ENCODE results near the gene GPHA2.

Gene GPHA2

GRCh38 chr11:64909653-64910343, 25.9 kb downstream of the GPHA2 start:
- no peak for DNase-seq

DNA sequence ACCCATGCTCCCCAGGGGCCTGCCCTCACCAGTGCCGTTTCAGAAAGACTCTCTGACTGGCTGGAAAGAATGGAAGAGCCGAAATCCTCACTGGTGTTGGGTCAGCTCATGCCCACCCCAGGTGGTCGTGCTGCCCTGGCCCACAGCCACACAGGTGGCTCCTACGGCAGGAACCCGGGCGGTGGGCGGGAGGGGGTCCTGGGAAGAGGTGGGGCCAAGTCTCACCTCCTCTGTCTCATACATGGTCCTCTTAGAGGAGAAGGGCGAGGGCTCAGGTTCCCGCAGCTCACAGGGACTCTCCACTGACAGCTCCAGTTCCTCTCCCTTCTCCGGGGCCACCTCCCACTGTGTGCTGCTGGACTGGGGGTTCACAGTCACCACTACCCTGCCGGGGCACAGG, 26.9 kb downstream of the GPHA2 start:
- DNase-seq: no peak

DNA sequence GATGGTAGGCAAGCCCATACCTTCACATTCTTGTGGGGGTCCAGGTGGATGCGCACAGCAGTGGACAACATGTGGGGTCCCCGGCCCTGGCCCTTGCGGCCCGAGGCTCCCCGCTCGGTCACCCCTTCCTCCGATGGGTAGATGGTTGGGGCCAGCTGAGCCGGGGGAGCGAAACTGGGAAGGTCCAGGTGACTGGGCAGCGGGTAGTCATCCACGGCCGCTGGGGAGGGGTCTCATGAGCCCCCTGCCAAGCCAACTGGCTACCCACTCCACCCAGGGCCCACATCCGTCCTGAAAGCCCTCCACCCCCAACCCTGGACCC, 29.4 kb downstream of the GPHA2 start:
- no peak for DNase-seq

GRCh38 chr11:64905516-64906313, 30.0 kb downstream of the GPHA2 start:
- no peak for DNase-seq

DNA sequence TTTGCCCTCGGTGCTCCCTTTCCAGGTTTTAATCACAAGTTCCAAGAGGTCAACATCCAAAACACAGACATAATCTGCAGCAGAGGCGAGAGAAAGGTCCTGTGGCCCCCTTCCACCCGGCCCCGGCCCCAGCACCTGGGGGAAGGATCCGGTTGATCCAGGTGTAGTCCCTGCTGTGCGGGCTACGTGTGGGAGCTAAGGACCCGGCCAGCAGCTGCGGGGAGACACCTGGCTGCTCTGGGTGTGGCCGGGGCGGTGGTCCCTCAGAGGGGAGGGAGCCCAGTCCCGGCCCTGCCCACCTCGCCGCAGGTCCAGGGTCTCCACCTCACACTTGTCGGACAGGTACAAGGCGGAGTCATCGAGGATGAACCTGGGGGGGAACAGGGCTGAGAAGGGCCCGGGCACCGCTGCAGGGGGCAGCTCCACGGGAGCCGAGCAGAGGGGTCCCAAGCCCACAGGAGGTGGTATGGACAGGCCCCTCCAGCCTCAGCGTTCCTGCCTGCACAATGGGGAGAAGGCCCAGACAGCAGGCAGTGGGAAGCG, 32.3 kb downstream of the GPHA2 start:
- DNase-seq: no peak

DNA sequence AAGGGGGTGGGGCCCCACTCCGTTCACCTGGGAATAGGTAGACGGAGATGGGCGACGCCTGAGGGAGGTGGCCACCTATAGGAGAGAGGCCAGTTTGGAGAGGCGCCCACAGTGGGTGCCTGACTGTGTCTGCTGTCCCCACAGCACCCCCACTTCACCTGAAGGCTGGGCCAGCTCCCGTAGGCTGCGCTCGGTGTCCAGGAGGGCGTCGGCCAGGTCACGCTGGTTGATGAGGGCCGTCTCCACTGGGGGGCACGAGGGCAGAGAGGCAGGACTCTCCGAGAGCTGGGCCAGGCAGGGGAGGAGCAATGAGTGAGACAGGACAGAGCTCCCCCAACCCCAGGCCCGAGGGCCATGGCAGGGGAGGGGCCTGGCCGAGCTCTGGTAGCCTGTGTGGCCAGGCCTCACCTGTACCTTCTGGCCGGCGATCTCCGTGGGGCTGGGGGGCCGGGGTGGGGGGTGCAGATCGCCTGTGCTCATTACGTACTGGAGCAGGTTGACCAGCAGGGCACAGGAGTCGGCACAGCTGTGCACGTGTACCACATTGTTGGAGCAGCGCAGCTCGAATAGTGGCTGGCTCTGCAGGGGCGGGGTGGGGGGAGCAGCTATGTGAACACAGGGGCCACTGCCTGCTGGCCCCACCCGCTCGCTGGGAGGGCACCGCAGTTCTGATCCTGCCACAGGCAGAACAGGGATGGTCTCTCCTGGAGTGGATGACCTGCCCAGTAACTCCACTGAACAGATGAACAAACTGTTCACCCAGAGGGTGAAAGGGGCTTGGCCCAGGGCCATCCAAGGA, 33.4 kb downstream of the GPHA2 start:
- DNase-seq: no peak

DNA sequence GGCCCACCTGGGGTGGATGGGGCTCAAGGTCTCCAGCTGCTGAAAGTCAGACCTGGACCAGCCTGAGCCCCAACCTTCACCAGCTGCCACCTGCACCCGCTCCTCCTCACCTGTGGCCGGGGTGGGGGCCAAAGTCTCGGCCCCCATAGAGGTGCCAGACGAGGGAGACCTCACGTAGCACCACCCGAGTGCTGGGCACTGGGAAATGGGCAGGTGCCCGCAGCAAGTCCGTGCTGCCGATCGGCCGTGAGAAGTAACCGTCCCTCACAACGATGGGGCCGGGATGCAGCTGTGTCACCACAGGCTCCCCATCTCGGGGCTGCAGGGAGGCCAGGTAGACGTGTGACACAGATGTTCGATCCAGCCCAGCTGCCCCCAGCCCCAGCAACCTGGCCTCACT, 34.9 kb downstream of the GPHA2 start:
- DNase-seq: no peak

- DNase-seq: peak; percentile 69 to 86
Observed at GRCh38 chr11:64900263-64900678, 35.4 kb downstream of the GPHA2 start.

DNA sequence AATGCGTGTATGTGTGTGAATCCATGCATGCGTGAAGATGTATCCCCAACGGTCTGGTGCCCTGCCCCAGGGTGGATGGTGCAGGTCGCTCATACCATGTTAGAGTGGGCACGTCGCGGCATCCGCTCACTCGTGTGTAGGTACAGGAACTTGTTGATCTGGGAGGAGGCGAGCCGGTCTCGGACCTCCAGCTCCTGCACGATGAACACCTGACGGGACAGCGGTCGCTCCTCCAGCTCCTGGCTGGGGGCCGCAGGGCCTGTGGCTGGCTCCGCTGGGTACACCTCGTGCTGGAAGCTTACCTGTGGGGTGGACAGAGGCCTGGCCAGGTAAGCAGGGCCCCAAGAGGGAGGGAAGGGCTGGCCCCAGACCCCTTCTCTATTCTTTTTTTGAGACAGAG, 37.2 kb downstream of the GPHA2 start:
- DNase-seq: no peak

DNA sequence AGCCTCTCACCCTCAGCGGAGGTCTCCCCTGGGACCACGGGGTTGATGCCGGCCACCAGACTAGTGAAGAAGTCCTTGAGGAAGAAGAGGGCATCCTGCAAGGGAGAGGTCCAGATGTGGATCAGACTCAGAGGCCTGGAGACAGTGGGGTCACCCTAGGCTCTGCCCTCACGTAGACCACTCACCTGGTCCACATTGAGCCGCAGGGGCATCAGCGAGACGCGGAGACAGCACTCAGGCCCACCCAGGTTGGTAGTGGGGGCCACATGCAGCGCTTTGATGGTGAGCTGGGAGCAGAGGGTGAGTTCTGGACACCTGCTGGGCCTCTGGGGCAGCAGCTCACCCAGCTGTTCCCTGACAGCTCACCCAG, 37.6 kb downstream of the GPHA2 start:
- no peak for DNase-seq

DNA sequence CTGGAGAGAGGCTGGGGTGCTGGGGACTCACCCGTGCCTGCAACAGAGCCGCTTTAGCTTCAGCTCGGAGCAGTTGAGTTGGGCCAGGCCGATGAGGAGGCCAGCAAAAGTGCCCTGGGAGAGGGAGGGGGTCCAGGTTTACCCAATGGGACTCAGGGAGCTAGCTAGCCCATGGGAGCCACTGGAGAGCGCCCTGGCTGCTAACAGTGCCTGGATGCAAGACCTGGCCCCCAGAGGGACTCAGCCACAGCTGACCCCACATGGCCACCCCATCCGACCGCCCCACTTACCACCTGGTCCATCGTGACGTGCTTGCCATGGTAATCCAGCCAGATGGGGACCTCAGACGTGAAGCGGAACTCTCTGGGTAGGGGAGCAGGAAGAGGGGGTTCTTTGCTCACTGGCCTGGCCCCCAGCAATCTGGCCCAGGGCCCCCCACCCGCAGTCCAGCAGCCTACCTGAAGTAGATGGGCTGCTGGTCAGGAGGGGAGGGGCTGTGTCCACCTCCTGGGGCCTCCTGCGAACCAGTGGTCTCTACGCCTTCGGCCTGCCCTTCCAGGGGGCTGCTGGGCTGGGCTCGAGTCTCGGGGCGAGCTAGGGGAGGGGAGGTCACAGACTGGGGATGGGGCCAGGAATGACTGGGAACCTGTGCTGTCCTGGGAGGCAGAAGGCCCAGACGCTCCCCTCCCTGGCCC, 38.2 kb downstream of the GPHA2 start:
- no peak for DNase-seq

GRCh38 chr11:64896448-64897022, 39.2 kb downstream of the GPHA2 start:
- no peak for DNase-seq

- no peak for DNase-seq
Observed at GRCh38 chr11:64894812-64895452, 40.8 kb downstream of the GPHA2 start.

- peak; percentile 88 to 89 for DNase-seq
Observed at GRCh38 chr11:64894070-64894811, 41.5 kb downstream of the GPHA2 start.

DNA sequence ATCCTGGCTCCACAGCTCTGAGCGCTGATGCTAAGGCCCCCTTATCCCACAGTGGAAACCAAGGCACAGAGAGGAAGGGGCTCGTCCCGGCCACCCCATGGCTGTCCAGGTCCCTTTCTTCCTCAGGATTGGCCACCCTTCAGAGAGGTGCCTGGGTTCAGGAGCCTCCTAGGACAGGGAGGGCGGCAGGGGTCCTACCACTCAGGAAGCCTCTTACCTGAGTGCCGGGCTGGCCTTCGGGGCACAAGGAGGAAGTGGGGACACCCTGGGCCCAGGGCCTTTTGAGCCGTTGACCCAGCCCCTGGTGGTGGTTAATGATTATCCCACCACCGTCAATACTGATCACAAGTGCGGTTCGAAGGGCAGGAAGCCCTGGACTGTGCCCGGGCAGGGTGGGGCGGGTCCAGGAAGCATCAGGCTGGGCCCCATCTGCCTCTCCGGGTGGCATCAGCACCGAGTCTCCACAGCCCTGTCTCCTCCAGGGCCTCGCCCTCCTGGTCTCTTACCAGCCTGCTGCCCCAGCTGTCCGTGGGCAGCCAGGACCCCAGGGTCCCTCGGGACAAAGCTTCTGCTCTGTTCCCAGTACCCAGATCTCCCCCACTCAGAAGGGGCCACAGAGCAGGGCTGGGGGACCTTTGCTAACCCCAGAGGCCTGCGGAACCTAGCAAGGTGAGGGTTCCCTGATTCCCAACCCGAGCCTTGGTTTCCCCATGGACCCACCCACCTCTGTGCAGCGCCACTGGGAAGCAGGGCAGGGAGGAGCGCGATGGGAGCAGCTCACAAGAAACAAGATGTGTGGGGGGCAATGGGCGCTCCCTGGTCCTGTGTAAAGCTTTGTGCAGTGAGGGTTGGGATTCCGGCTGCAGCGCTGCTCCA, 42.3 kb downstream of the GPHA2 start:
- no peak for DNase-seq

- no peak for DNase-seq
Observed at GRCh38 chr11:64892838-64893193, 42.9 kb downstream of the GPHA2 start.

GRCh38 chr11:64892411-64892831, 43.3 kb downstream of the GPHA2 start:
- no peak for DNase-seq

DNA sequence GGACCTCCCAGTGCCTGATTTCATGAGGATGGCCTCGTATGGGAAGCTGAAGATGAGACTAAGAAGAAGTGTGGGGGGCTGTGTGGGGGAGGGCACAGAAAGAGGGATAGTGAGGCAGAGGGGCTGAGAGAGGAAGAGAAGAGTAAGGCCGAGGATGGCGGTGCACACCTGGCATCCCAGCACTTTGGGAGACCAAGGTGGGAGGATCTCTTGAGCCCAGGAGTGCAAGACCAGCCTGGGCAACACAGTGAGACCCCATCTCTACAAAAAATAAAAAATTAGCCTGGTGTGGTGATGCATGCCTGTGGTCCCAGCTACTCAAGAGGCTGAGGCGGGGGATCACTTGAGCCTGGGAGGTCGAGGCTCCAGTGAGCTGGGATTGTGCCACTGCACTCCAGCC, 43.8 kb downstream of the GPHA2 start:
- DNase-seq: no peak

DNA sequence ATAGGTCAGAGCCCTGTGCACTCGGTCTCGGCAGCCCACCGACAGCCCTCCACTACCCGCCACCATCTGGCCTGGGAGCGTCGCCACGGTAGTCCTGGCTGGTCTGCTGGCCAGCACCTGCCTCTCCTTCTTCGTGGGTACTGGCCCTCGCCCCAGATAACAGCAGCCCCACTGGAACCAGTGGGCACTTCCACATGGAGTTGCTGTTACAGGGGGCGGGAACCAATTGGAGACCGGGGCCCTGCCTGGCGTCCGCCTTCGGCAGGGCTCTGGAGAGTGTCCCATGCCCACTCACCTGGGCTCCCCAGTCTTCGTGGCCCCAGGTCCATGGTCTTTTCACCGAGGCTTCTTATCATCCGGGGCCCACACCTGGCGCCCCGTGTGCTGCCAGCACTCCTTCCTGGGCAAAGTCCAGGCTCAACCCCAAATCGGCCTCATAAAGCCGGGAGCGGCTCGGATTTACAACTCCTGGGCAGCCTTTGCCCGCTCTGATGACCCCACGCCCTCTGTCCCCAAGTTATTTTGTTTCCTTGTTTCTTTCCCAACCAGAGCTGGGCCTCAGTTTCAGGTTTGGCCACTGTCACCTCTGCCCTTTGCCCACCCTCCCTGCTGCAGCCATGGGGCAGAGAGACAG, 44.4 kb downstream of the GPHA2 start:
- DNase-seq: no peak

GRCh38 chr11:64890522-64890939, 45.2 kb downstream of the GPHA2 start:
- DNase-seq: no peak

Measured in CD4-positive, alpha-beta T cell treated with Interleukin-4 for 1 hour (primary cell).